Breast epithelium (tissue), 3 donors: ENCODE results near the gene MEF2B.

ENCODE experiments used
- POLR2A ChIP-seq: fragments of 450-650 bp; IDR thresholded peaks from one replicate; pipeline ENCODE4 v1.6.1; 2016; ENCODE audit warnings: antibody characterized with exemption, mild to moderate bottlenecking, moderate library complexity
- POLR2AphosphoS5 ChIP-seq, 3 donors: sonication (generic); formaldehyde crosslinking; IDR thresholded peaks; one replicate each; pipeline ENCODE4 v1.6.1; 2017; ENCODE audit warnings: antibody characterized with exemption in 3 of 3
- TF ChIP-seq, protein P1 (sequence below), 3 donors: fragments of 450-650 bp; IDR thresholded peaks; one replicate each; pipeline ENCODE4 v1.5.1; 2016 to 2017; ENCODE audit warnings: antibody characterized with exemption in 3 of 3, mild to moderate bottlenecking in 3 of 3, moderate library complexity in 3 of 3

GRCh38 chr19:19126102-19126501 is 44.0 kb downstream of the MEF2B start:
- TF ChIP-seq POLR2AphosphoS5 (IDR thresholded peaks at IDR 0.05) (no peak), POLR2A (no peak)
- TF ChIP-seq, protein P1, sequence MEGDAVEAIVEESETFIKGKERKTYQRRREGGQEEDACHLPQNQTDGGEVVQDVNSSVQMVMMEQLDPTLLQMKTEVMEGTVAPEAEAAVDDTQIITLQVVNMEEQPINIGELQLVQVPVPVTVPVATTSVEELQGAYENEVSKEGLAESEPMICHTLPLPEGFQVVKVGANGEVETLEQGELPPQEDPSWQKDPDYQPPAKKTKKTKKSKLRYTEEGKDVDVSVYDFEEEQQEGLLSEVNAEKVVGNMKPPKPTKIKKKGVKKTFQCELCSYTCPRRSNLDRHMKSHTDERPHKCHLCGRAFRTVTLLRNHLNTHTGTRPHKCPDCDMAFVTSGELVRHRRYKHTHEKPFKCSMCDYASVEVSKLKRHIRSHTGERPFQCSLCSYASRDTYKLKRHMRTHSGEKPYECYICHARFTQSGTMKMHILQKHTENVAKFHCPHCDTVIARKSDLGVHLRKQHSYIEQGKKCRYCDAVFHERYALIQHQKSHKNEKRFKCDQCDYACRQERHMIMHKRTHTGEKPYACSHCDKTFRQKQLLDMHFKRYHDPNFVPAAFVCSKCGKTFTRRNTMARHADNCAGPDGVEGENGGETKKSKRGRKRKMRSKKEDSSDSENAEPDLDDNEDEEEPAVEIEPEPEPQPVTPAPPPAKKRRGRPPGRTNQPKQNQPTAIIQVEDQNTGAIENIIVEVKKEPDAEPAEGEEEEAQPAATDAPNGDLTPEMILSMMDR (IDR thresholded peaks at IDR 0.05), result no peak
